Calu3 (cell line): ENCODE measurements around the gene ARMC10. TPM values are rescaled to one million over a fixed set of nuclear protein-coding genes. Genes with fewer than 3 reads are reported as not detected.

Source experiments
- BruUV-seq: library from RNA; stranded (reverse); fragments of 400-500 nt; replicated peaks from 2 replicates; lab custom pipeline; 2021; lab: Mats Ljungman, UMichigan
- CTCF ChIA-PET: fragments of 300-600 bp; sonication (Branson Sonifier 250); formaldehyde crosslinking; loops from one replicate; lab custom pipeline; 2022; ENCODE audit warnings: antibody characterized with exemption; lab: Charles Lee
- DNase-seq: peaks from one replicate; pipeline ENCODE4 v3.0.0; 2022
- H3K27ac Mint-ChIP-seq: one replicate; pipeline ENCODE4 v1.8.0; 2022; ENCODE audit warnings: mixed read lengths; ENCODE audit not compliant: unreplicated experiment
- H3K27me3 Mint-ChIP-seq: one replicate; pipeline ENCODE4 v1.8.0; 2022; ENCODE audit warnings: mixed read lengths; ENCODE audit not compliant: unreplicated experiment
- H3K36me3 Mint-ChIP-seq: one replicate; pipeline ENCODE4 v1.8.0; 2022; ENCODE audit warnings: mild to moderate bottlenecking, moderate library complexity, mixed read lengths; ENCODE audit not compliant: insufficient read depth, unreplicated experiment
- H3K4me1 Mint-ChIP-seq: one replicate; pipeline ENCODE4 v1.8.0; 2022; ENCODE audit warnings: mild to moderate bottlenecking, low read depth, mixed read lengths; ENCODE audit not compliant: unreplicated experiment
- H3K4me3 Mint-ChIP-seq: one replicate; pipeline ENCODE4 v1.8.0; 2022; ENCODE audit warnings: mild to moderate bottlenecking, low read depth, moderate library complexity, mixed read lengths; ENCODE audit not compliant: unreplicated experiment
- H3K9me3 Mint-ChIP-seq: one replicate; pipeline ENCODE4 v1.8.0; 2022; ENCODE audit warnings: low read depth, mixed read lengths; ENCODE audit not compliant: unreplicated experiment
- intact Hi-C: fragments of 100-400 bp; cut with micrococcal nuclease; formaldehyde crosslinking; loops from one replicate; pipeline ENCODE4 v1.10.0; 2022; ENCODE audit not compliant: unreplicated experiment
- total RNA-seq: library from RNA; stranded (reverse); gene quantifications from 2 replicates; pipeline ENCODE4 v1.2.3, GENCODE V29; 2022
- TF ChIP-seq, protein P1 (sequence below): fragments of 200-600 bp; IDR thresholded peaks from one replicate; pipeline ENCODE4 v1.8.0; 2022; ENCODE audit warnings: antibody characterized with exemption; ENCODE audit not compliant: unreplicated experiment

The ARMC10 gene
- total RNA-seq, 1 experiment from 2014 or later: 41.0 TPM

DNA sequence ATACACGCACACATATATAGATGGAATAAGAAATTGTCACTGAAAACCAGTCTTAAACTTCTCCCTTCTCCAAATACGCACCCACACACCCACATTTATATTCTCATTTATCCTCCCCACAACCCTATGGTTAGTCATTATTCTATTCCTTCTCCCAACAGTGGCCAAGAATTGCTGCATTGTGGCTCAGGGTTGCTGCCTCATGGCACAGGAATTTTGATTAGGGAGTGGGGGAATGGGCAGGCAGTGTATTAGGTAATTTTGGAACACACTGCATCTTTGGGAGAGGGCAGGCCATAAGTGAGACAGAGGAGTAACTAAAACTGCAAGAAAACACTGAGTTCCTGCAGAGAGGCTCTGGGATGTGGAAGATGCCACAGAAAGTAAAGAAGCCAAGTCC is 38.2 kb downstream of the ARMC10 start:
- Mint-ChIP-seq H3K9me3 (peaks cover 7% of the 10 kb centered on the region), H3K4me1 (peaks cover 36% of the 10 kb centered on the region), H3K36me3 (peaks cover 8% of the 10 kb centered on the region), H3K27me3 (no peaks in the 10 kb centered on the region), H3K4me3 (no peak overlapping the region), H3K27ac (peak overlapping the region; percentile 8)
- TF ChIP-seq, protein P1, sequence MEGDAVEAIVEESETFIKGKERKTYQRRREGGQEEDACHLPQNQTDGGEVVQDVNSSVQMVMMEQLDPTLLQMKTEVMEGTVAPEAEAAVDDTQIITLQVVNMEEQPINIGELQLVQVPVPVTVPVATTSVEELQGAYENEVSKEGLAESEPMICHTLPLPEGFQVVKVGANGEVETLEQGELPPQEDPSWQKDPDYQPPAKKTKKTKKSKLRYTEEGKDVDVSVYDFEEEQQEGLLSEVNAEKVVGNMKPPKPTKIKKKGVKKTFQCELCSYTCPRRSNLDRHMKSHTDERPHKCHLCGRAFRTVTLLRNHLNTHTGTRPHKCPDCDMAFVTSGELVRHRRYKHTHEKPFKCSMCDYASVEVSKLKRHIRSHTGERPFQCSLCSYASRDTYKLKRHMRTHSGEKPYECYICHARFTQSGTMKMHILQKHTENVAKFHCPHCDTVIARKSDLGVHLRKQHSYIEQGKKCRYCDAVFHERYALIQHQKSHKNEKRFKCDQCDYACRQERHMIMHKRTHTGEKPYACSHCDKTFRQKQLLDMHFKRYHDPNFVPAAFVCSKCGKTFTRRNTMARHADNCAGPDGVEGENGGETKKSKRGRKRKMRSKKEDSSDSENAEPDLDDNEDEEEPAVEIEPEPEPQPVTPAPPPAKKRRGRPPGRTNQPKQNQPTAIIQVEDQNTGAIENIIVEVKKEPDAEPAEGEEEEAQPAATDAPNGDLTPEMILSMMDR: no peak
- BruUV-seq: no TSS peak
- intact Hi-C loops: loop anchor here (5.0 kb wide), 1 partner anchor 34 kb away; the partner anchor contains the start of gene NAPEPLD
- CTCF ChIA-PET: no interaction called here
- DNase-seq: peak; percentile 32

DNA sequence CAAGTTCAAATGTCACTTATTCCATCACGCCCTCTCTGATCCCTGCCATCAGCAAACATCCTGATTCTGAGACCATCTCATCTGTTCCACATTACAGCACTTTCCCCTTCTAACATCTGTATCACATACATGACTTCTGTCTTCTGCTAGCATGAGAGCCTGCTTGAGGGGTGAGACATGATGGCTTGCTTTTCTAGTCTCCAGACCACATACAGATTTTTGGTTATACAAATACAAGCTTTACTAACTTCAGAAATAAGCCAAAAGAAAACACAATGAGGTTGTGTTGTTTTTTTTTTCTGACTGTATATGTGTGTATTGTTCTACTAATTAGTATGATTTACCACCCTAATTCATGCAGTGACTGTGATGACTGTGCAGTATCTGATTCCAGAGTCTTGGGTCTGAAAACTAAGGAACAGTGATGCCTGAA is 39.7 kb downstream of the ARMC10 start:
- Mint-ChIP-seq H3K9me3 (peaks cover under 1% of the 10 kb centered on the region), H3K4me3 (no peak overlapping the region), H3K36me3 (peaks cover 11% of the 10 kb centered on the region), H3K27me3 (no peaks in the 10 kb centered on the region), H3K27ac (peak overlapping the region; percentile 74), H3K4me1 (peaks cover 28% of the 10 kb centered on the region)
- BruUV-seq: no TSS peak
- no peak for DNase-seq
- CTCF ChIA-PET: no interaction called here
- TF ChIP-seq, protein P1: no peak
- intact Hi-C loops: loop anchor here (5.0 kb wide), 1 partner anchor 33 kb away; the partner anchor contains the start of gene NAPEPLD

DNA sequence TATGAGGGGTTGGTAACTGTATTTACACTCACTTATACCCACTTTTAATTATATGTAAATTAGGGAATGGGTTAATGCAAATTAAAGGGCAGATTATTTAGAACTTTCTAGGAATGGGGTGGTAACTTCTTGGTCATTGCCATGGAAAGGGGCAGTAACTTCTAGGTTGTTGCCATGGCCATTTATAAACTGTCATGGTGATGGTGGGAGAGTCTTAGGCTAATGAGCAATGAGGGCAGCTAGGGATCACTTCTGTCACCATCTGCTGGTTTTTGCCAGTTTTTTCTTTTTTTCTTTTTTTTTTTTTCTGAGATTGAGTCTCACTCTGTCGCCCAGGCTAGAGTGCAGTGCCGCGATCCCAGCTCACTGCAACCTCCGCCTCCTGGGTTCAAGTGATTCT is 40.8 kb downstream of the ARMC10 start:
- CTCF ChIA-PET: no interaction called here
- no peak overlapping the region for H3K27ac Mint-ChIP-seq
- intact Hi-C loops: no loop called here
- no peaks in the 10 kb centered on the region for H3K27me3 Mint-ChIP-seq
- no peak overlapping the region for H3K4me3 Mint-ChIP-seq
- peaks cover 16% of the 10 kb centered on the region for H3K36me3 Mint-ChIP-seq
- H3K4me1 Mint-ChIP-seq: peaks cover 28% of the 10 kb centered on the region
- H3K9me3 Mint-ChIP-seq: no peaks in the 10 kb centered on the region
- no peak for DNase-seq
- no TSS peak for BruUV-seq
- TF ChIP-seq, protein P1: no peak

DNA sequence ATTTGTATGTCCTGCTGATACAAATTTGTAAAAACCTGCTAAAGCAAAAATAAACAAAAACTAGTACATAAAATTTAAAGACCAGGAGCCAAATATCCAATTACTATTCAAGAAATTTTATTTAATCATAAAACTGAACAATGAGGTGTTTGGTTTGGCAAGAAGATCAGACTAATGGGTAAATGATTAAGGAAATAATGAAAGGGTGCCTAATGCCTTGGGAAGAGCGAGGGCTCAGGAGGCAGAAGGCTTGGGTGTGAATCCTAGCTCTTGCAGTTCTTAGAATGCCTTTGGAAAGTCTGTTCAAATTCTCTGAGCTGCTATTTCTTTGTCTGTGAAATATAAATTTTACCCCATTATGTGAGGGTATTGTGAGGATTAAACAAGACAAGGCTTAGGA is 41.6 kb downstream of the ARMC10 start:
- TF ChIP-seq, protein P1: no peak
- H3K36me3 Mint-ChIP-seq: peaks cover 21% of the 10 kb centered on the region
- no peaks in the 10 kb centered on the region for H3K9me3 Mint-ChIP-seq
- no peak overlapping the region for H3K27ac Mint-ChIP-seq
- H3K4me1 Mint-ChIP-seq: peaks cover 28% of the 10 kb centered on the region
- intact Hi-C loops: no loop called here
- no peaks in the 10 kb centered on the region for H3K27me3 Mint-ChIP-seq
- CTCF ChIA-PET: no interaction called here
- no TSS peak for BruUV-seq
- H3K4me3 Mint-ChIP-seq: no peak overlapping the region
- DNase-seq: no peak
